SK-N-MC (cell line): Measurements from ENCODE around the gene PPM1L.

ENCODE experiments used
- DNase-seq: peaks from one replicate; pipeline ENCODE4 v3.0.0-alpha.2; 2011; ENCODE audit warnings: low read depth, low spot score
- H3K27ac ChIP-seq: fragments of 200-600 bp; sonication (generic); 2 replicates; pipeline ENCODE4 v1.5.1; 2016; ENCODE audit warnings: mixed run types
- H3K36me3 ChIP-seq: fragments of 200-600 bp; sonication (generic); 2 replicates; pipeline ENCODE4 v1.6.1; 2017; ENCODE audit warnings: antibody characterized with exemption, low read length, mixed read lengths; ENCODE audit not compliant: insufficient read depth
- H3K4me3 ChIP-seq: fragments of 200-600 bp; sonication (generic); 2 replicates; pipeline ENCODE4 v1.5.1; 2016
- H3K9ac ChIP-seq: fragments of 200-600 bp; sonication (generic); 2 replicates; pipeline ENCODE4 v1.8.0; 2017; ENCODE audit warnings: mixed run types, mixed read lengths; ENCODE audit not compliant: insufficient read length
- H3K9me3 ChIP-seq: fragments of 200-600 bp; sonication (generic); 2 replicates; pipeline ENCODE4 v1.6.1; 2017; ENCODE audit warnings: low read depth, mild to moderate bottlenecking, antibody characterized with exemption, low read length, moderate library complexity, mixed read lengths
- EZH2 ChIP-seq: fragments of 200-600 bp; sonication (generic); IDR thresholded peaks from one replicate; pipeline ENCODE4 v1.6.1; 2017; ENCODE audit warnings: antibody characterized with exemption
- FOXP2 ChIP-seq: optimal IDR thresholded peaks from 2 replicates; pipeline ENCODE3; 2011; ENCODE audit warnings: mild to moderate bottlenecking, moderate library complexity; ENCODE audit not compliant: insufficient read depth; ENCODE audit errors: extremely low read length, control extremely low read depth
- POLR2AphosphoS5 ChIP-seq: IDR thresholded peaks from 2 replicates; pipeline ENCODE4 v1.6.1; 2012; ENCODE audit warnings: mild to moderate bottlenecking, low read depth, low read length, borderline replicate concordance

Gene PPM1L

DNA sequence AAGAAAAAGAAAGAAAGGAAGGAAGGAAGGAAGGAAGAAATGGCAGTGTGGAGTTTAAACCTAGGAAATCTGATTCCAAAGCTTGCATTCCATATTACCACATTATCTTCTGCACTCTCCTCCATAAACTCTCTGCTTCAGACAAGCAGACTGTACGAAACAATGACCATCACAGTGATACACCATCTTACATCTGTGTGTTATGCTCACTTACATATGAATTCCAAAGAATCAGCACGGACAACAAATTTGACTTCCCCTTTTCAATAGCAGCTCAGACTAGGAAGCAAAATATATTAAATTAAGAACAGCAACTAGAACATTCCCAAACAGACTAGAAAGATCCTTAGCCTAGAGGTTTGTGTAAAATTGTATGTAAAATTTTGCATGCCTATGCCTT lies 18.0 kb upstream of the PPM1L start:
- no peak for DNase-seq
- H3K36me3 ChIP-seq: no peaks in the 10 kb centered on the region
- no peak overlapping the region for H3K4me3 ChIP-seq
- no peak overlapping the region for H3K27ac ChIP-seq
- H3K9ac ChIP-seq: no peak overlapping the region
- no peak for TF ChIP-seq EZH2
- no peak for TF ChIP-seq FOXP2
- no peak for TF ChIP-seq POLR2AphosphoS5
- no peaks in the 10 kb centered on the region for H3K9me3 ChIP-seq

DNA sequence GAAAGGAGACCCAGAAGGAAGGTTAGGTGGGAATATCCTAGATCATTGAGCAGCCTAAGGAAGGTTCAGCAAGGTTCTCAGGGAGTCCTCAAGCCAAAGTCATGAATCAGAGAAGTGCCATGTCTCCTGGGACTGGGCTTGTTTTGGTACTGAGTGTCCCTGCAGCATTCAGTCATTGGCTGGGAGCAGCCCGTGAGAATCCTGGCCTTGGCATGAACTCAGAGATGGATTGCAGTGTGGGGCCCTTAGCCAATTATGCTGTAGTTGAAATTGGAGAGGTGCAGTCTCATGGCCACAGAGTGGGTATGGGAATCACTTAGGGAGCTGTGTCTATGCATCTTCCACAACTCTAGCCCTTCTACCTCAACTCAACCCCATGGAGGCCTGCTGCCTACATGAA lies 17.0 kb upstream of the PPM1L start:
- TF ChIP-seq EZH2 (no peak), FOXP2 (no peak), POLR2AphosphoS5 (no peak)
- Histone ChIP-seq H3K9ac (no peak overlapping the region), H3K36me3 (no peaks in the 10 kb centered on the region), H3K27ac (no peak overlapping the region), H3K4me3 (no peak overlapping the region), H3K9me3 (no peaks in the 10 kb centered on the region)
- DNase-seq: no peak

DNA sequence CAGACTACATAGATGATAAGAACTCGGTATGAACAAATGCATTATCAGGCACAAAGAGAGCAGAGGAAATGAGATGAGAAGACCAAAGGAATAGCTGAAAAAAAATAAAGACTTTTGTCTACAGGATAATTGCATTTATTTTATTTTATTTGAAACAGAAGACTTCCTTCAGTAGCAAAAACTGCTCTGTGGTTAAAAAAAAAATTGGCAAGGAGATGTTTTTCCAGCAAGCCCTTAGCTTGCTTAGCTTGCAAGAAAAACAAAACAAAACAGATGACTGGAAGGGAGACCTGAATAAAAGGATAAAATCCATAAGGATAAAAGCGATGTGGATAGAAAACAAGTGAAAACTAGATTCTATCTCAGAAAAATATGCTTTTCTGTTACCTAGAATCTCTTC lies 9.1 kb upstream of the PPM1L start:
- no peak overlapping the region for H3K27ac ChIP-seq
- H3K9ac ChIP-seq: no peak overlapping the region
- H3K4me3 ChIP-seq: peak overlapping the region; percentile 10
- H3K36me3 ChIP-seq: no peaks in the 10 kb centered on the region
- TF ChIP-seq POLR2AphosphoS5: no peak
- no peak for TF ChIP-seq FOXP2
- TF ChIP-seq EZH2: no peak
- no peaks in the 10 kb centered on the region for H3K9me3 ChIP-seq
- DNase-seq: no peak

- Histone ChIP-seq H3K9ac (no peak overlapping the region), H3K27ac (no peak overlapping the region), H3K9me3 (no peaks in the 10 kb centered on the region), H3K4me3 (peak overlapping the region; percentile 10), H3K36me3 (no peaks in the 10 kb centered on the region)
- DNase-seq: no peak
- TF ChIP-seq POLR2AphosphoS5 (no peak), EZH2 (no peak), FOXP2 (no peak)
These were observed 8.6 kb upstream of the PPM1L start for GRCh38 chr3:160747422-160747821.

GRCh38 chr3:160748231-160748630 lies 7.8 kb upstream of the PPM1L start:
- DNase-seq: no peak
- Histone ChIP-seq H3K27ac (no peak overlapping the region), H3K9me3 (no peaks in the 10 kb centered on the region), H3K4me3 (no peak overlapping the region), H3K9ac (no peak overlapping the region), H3K36me3 (no peaks in the 10 kb centered on the region)
- TF ChIP-seq EZH2: no peak
- no peak for TF ChIP-seq POLR2AphosphoS5
- TF ChIP-seq FOXP2: no peak

DNA sequence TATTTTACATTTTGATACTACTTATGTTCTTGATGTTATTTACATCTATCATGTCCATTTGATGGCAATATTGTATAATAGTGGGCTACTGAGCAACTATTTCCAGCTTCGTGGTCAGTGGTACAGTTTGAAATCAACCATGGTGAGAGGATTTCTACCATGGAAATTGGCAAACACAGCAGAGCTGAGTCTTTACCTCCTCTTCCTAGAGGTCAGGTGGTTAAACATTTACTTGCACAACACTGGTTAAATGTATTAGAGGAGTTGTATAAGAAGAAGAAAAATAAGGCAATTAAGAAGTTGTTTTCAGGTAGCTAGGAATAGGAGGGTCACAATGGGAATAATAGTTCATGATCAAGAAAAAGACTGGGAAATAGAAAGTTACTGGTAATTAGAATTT lies 7.2 kb upstream of the PPM1L start:
- no peaks in the 10 kb centered on the region for H3K36me3 ChIP-seq

DNA sequence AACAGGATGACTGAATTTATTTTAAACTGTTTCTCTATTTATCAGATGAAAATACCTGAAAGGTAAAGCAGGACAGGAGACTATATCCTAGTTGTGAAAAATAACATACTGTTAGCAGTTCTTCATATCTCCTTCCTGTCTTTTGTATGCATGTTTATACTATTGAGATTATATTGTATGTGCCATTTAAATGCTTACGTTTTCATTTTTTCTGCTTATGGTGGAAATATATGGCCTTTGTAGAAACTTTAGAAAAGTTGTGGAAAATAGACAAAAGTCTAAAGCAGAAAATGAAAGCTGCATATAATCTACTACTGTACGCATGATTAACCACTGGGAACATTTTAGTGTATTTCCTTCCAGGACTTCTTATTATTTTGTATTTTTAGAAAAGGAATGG lies 2.1 kb upstream of the PPM1L start:
- Histone ChIP-seq H3K27ac (no peak overlapping the region), H3K9me3 (no peaks in the 10 kb centered on the region), H3K9ac (peak overlapping the region; percentile 82), H3K36me3 (no peaks in the 10 kb centered on the region), H3K4me3 (peak overlapping the region; percentile 83)
- TF ChIP-seq POLR2AphosphoS5 (no peak), EZH2 (no peak)
- no peak for DNase-seq

More for the DNA sequence above, 7.2 kb upstream of the PPM1L start:
- Histone ChIP-seq H3K4me3 (no peak overlapping the region), H3K27ac (no peak overlapping the region), H3K9me3 (no peaks in the 10 kb centered on the region), H3K9ac (no peak overlapping the region)
- no peak for DNase-seq
- TF ChIP-seq FOXP2 (no peak), POLR2AphosphoS5 (no peak), EZH2 (no peak)

DNA sequence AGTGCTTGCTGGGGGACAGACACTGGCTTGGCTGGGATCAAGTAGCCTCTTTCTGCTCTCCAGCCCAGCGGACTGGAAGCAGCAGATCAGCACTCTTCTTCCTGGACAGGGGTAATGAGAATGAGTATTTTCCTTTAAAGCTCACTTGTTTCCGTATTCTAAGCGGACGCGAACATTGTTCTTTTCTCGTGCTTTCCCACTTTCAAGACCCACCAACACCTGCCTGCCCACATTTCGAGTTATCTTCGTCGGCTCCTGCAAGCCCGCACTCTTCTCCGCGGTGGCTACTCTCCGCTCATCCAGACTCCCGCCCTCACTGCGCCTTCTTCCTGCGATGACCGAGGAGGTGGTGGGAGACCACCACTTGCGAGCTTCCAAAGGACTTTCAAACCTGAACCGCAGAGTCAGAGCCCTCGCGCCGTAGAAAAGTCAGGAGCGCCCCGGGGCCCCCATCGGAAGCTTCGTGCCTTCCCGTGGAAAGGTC lies 1.6 kb upstream of the PPM1L start:
- Histone ChIP-seq H3K4me3 (peak overlapping the region; percentile 83), H3K36me3 (no peaks in the 10 kb centered on the region), H3K9me3 (no peaks in the 10 kb centered on the region), H3K27ac (no peak overlapping the region), H3K9ac (peak overlapping the region; percentile 82)
- no peak for DNase-seq
- TF ChIP-seq FOXP2 (no peak), EZH2 (no peak), POLR2AphosphoS5 (no peak)
